C4-2B (cell line): ENCODE results near the gene NHLH1.

Source experiments
- CTCF ChIP-seq: fragments of 450-650 bp; conservative IDR thresholded peaks from 2 replicates; pipeline ENCODE4 v1.5.1; 2017; ENCODE audit warnings: mild to moderate bottlenecking
- ZFX ChIP-seq: fragments of 450-650 bp; IDR thresholded peaks from 2 replicates; pipeline ENCODE4 v1.6.1; 2017

GRCh38 chr1:160369087-160369486 is 2.2 kb downstream of the NHLH1 start:
- TF ChIP-seq ZFX (no peak), CTCF (no peak)
